Measurements from ENCODE around the gene SESTD1.

GRCh38 chr2:179057737-179058136, 206.9 kb downstream of the SESTD1 start:
- no peak for TF ChIP-seq CTCF (IDR thresholded peaks at IDR 0.05)
- no peak for TF ChIP-seq POLR2AphosphoS5 (IDR thresholded peaks at IDR 0.05)
- TF ChIP-seq POLR2A (IDR thresholded peaks at IDR 0.05) = no peak
